MM.1S (cell line): ENCODE measurements around the gene P2RX6.
"Not testable (repeated sequence)": the region's sequence is repeated elsewhere in the genome, so short reads cannot be mapped to it uniquely, and the experiment has no call there.

Experiments
- DNase-seq: peaks from one replicate; pipeline ENCODE4 v3.0.0-alpha.2; 2015
- H2AFZ ChIP-seq: fragments of 300-600 bp; sonication (generic); 2 replicates; pipeline ENCODE4 v1.6.0; 2016; ENCODE audit warnings: antibody characterized with exemption, low read length
- H3F3A ChIP-seq: fragments of 300-600 bp; sonication (generic); 2 replicates; pipeline ENCODE4 v1.6.1; 2016; ENCODE audit warnings: mild to moderate bottlenecking, antibody characterized with exemption, low read length, moderate library complexity, mixed read lengths; ENCODE audit not compliant: insufficient read depth
- H3K27ac ChIP-seq: fragments of 300-600 bp; sonication (generic); 2 replicates; pipeline ENCODE4 v1.5.1; 2016; ENCODE audit warnings: mild to moderate bottlenecking, low read length
- H3K27me3 ChIP-seq: fragments of 300-600 bp; sonication (generic); replicated peaks from 2 replicates; pipeline ENCODE4 v1.6.0; 2016; ENCODE audit warnings: low read length; ENCODE audit not compliant: insufficient read depth
- H3K36me3 ChIP-seq: fragments of 300-600 bp; sonication (generic); replicated peaks from 2 replicates; pipeline ENCODE4 v1.6.1; 2016; ENCODE audit warnings: mild to moderate bottlenecking, low read length, mixed read lengths; ENCODE audit not compliant: insufficient read depth
- H3K4me1 ChIP-seq: fragments of 300-600 bp; sonication (generic); 2 replicates; pipeline ENCODE4 v1.6.1; 2016; ENCODE audit warnings: low read length, mixed read lengths
- H3K4me2 ChIP-seq: fragments of 300-600 bp; sonication (generic); 2 replicates; pipeline ENCODE4 v1.6.0; 2016; ENCODE audit warnings: low read depth, low read length
- H3K4me3 ChIP-seq: fragments of 300-600 bp; sonication (generic); 2 replicates; pipeline ENCODE4 v1.5.1; 2016; ENCODE audit warnings: low read length, mixed read lengths
- H3K79me2 ChIP-seq: fragments of 300-600 bp; sonication (generic); 2 replicates; pipeline ENCODE4 v1.6.1; 2016; ENCODE audit warnings: mixed run types, low read length, mixed read lengths
- H3K9ac ChIP-seq: fragments of 300-600 bp; sonication (generic); 2 replicates; pipeline ENCODE4 v1.6.1; 2016; ENCODE audit warnings: low read length, mixed read lengths
- H3K9me2 ChIP-seq: fragments of 300-600 bp; sonication (generic); replicated peaks from 2 replicates; pipeline ENCODE4 v1.6.1; 2016; ENCODE audit warnings: mild to moderate bottlenecking, low read length, mixed read lengths; ENCODE audit not compliant: insufficient read depth
- H3K9me3 ChIP-seq: fragments of 300-600 bp; sonication (generic); replicated peaks from 2 replicates; pipeline ENCODE4 v1.6.1; 2016; ENCODE audit warnings: mild to moderate bottlenecking, low read length, mixed read lengths; ENCODE audit not compliant: insufficient read depth
- H4K20me1 ChIP-seq: fragments of 300-600 bp; sonication (generic); 2 replicates; pipeline ENCODE4 v1.6.1; 2016; ENCODE audit warnings: mild to moderate bottlenecking, low read length, moderate library complexity, mixed read lengths; ENCODE audit not compliant: insufficient read depth
- CTCF ChIP-seq: fragments of 300-600 bp; sonication (generic); IDR thresholded peaks from 2 replicates; pipeline ENCODE4 v1.5.1; 2016; ENCODE audit warnings: antibody characterized with exemption, low read length, mixed read lengths
- EZH2 ChIP-seq: fragments of 300-600 bp; sonication (generic); optimal IDR thresholded peaks from 2 replicates; pipeline ENCODE3; 2017; ENCODE audit warnings: low read depth, mild to moderate bottlenecking, antibody characterized with exemption, low read length, mixed read lengths
- EZH2phosphoT487 ChIP-seq: fragments of 300-600 bp; sonication (generic); IDR thresholded peaks from 2 replicates; pipeline ENCODE4 v1.6.1; 2018; ENCODE audit warnings: antibody characterized with exemption, low read length

The P2RX6 gene

GRCh38 chr22:21003782-21004181, 11.2 kb upstream of the P2RX6 start:
- Histone ChIP-seq H3F3A (peaks cover 16% of the 10 kb centered on the region), H3K9me2 (no peaks in the 10 kb centered on the region), H3K9me3 (no peaks in the 10 kb centered on the region), H3K4me2 (no peak overlapping the region), H3K4me1 (peaks cover 9% of the 10 kb centered on the region; the same call in 1 of the 2 replicates), H3K79me2 (peaks cover 21% of the 10 kb centered on the region), H3K4me3 (no peak overlapping the region), H3K9ac (no peak overlapping the region), H4K20me1 (no peaks in the 10 kb centered on the region), H3K27ac (no peak overlapping the region), H2AFZ (no peak overlapping the region), H3K27me3 (peaks cover 22% of the 10 kb centered on the region), H3K36me3 (no peaks in the 10 kb centered on the region)
- TF ChIP-seq CTCF (no peak), EZH2phosphoT487 (no peak), EZH2 (no peak)
- no peak for DNase-seq

- not testable (repeated sequence) for H3K9me2 ChIP-seq, H3K9ac ChIP-seq, H3K4me3 ChIP-seq, H3K79me2 ChIP-seq, H3K9me3 ChIP-seq, H4K20me1 ChIP-seq, H3F3A ChIP-seq, DNase-seq, H2AFZ ChIP-seq, H3K36me3 ChIP-seq, H3K4me2 ChIP-seq, H3K4me1 ChIP-seq, H3K27ac ChIP-seq
- H3K27me3 ChIP-seq = peaks cover 43% of the 10 kb centered on the region
These were observed 5.8 kb upstream of the P2RX6 start for GRCh38 chr22:21009208-21009607.

GRCh38 chr22:21009638-21010425, 5.1 kb upstream of the P2RX6 start:
- Histone ChIP-seq H3K27me3 (peaks cover 47% of the 10 kb centered on the region), H3K4me3 (no peak overlapping the region), H3K9me2 (no peaks in the 10 kb centered on the region), H4K20me1 (no peaks in the 10 kb centered on the region), H3F3A (no peaks in the 10 kb centered on the region), H3K36me3 (no peaks in the 10 kb centered on the region), H3K9ac (no peak overlapping the region), H2AFZ (no peak overlapping the region), H3K27ac (no peak overlapping the region), H3K4me1 (no peaks in the 10 kb centered on the region; the same call in 1 of the 2 replicates), H3K4me2 (no peak overlapping the region), H3K79me2 (no peaks in the 10 kb centered on the region), H3K9me3 (no peaks in the 10 kb centered on the region)
- DNase-seq = peak; percentile 66
- TF ChIP-seq CTCF (no peak), EZH2phosphoT487 (no peak), EZH2 (no peak)

- no peaks in the 10 kb centered on the region for H3F3A ChIP-seq
- H2AFZ ChIP-seq = no peak overlapping the region
- no peaks in the 10 kb centered on the region for H3K9me3 ChIP-seq
- DNase-seq = no peak
- no peak overlapping the region for H3K4me2 ChIP-seq
- no peaks in the 10 kb centered on the region for H3K9me2 ChIP-seq
- no peak overlapping the region for H3K27ac ChIP-seq
- no peak overlapping the region for H3K4me3 ChIP-seq
- no peaks in the 10 kb centered on the region for H3K36me3 ChIP-seq
- H3K79me2 ChIP-seq = no peaks in the 10 kb centered on the region
- no peak for TF ChIP-seq EZH2
- no peak for TF ChIP-seq CTCF
- no peak for TF ChIP-seq EZH2phosphoT487
- H3K27me3 ChIP-seq = peaks cover 51% of the 10 kb centered on the region
- no peaks in the 10 kb centered on the region for H4K20me1 ChIP-seq
- no peaks in the 10 kb centered on the region; the same call in 1 of the 2 replicates for H3K4me1 ChIP-seq
- no peak overlapping the region for H3K9ac ChIP-seq
These were observed 4.4 kb upstream of the P2RX6 start for GRCh38 chr22:21010426-21011113.
